Smooth muscle cell (in vitro differentiated cells): Measurements from ENCODE around the gene VPS8. TPM values are rescaled to one million over a fixed set of nuclear protein-coding genes. Genes with fewer than 3 reads are reported as not detected.
"Not testable (repeated sequence)": the region's sequence is repeated elsewhere in the genome, so short reads cannot be mapped to it uniquely, and the experiment has no call there.

Experiments
- DNase-seq: peaks from one replicate; lab custom pipeline; 2025; ENCODE audit not compliant: unreplicated experiment; lab: John Stamatoyannopoulos, UW
- H2AFZ ChIP-seq: fragments of 200-600 bp; sonication (generic); 2 replicates; pipeline ENCODE4 v1.6.0; 2016; ENCODE audit warnings: antibody characterized with exemption, low read depth, mild to moderate bottlenecking
- H3F3A ChIP-seq: fragments of 200-600 bp; sonication (generic); 2 replicates; pipeline ENCODE4 v1.6.0; 2017; ENCODE audit warnings: antibody characterized with exemption, low read depth
- H3K27ac ChIP-seq: fragments of 200-600 bp; sonication (generic); 2 replicates; pipeline ENCODE4 v1.5.1; 2016; ENCODE audit warnings: low read depth, mild to moderate bottlenecking
- H3K27me3 ChIP-seq: fragments of 200-600 bp; sonication (generic); 2 replicates; pipeline ENCODE4 v1.6.1; 2016; ENCODE audit warnings: low read depth, mild to moderate bottlenecking
- H3K36me3 ChIP-seq: fragments of 200-600 bp; sonication (generic); 2 replicates; pipeline ENCODE4 v1.5.1; 2016; ENCODE audit warnings: low read depth
- H3K4me1 ChIP-seq: fragments of 200-600 bp; sonication (generic); 2 replicates; pipeline ENCODE4 v1.5.1; 2016; ENCODE audit warnings: low read depth
- H3K4me2 ChIP-seq: fragments of 200-600 bp; sonication (generic); 2 replicates; pipeline ENCODE4 v1.6.0; 2016; ENCODE audit warnings: mild to moderate bottlenecking
- H3K4me3 ChIP-seq: fragments of 200-600 bp; sonication (generic); 2 replicates; pipeline ENCODE4 v1.5.1; 2016; ENCODE audit warnings: mild to moderate bottlenecking
- H3K79me2 ChIP-seq: fragments of 200-600 bp; sonication (generic); 2 replicates; pipeline ENCODE4 v1.6.0; 2016; ENCODE audit warnings: low read depth, mild to moderate bottlenecking
- H3K9ac ChIP-seq: fragments of 200-600 bp; sonication (generic); 2 replicates; pipeline ENCODE4 v1.6.0; 2016; ENCODE audit warnings: low read depth
- H3K9me3 ChIP-seq: fragments of 200-600 bp; sonication (generic); replicated peaks from 2 replicates; pipeline ENCODE4 v1.5.1; 2016; ENCODE audit warnings: low read depth
- H4K20me1 ChIP-seq: fragments of 200-600 bp; sonication (generic); 2 replicates; pipeline ENCODE4 v1.6.0; 2016; ENCODE audit warnings: low read depth
- CTCF ChIP-seq: fragments of 200-600 bp; sonication (generic); IDR thresholded peaks from 2 replicates; pipeline ENCODE4 v1.5.1; 2017; ENCODE audit warnings: borderline replicate concordance, mild to moderate bottlenecking, antibody characterized with exemption; ENCODE audit not compliant: insufficient read depth, poor library complexity, severe bottlenecking
- WGBS: methylation state at CpG from one replicate; pipeline ENCODE4 v1.1.7; 2016; ENCODE audit warnings: low lambda C conversion rate; 5-methylcytosine and 5-hydroxymethylcytosine counted together
- polyA plus RNA-seq: library from polyadenylated mRNA; unstranded; fragments of >200 nt; fragmentation: Nextera tagmentation; extraction: Ambion mirVana; gene quantifications from 2 replicates; pipeline ENCODE4 v1.2.1, GENCODE V29; 2016
- total RNA-seq: library from RNA; depleted of rRNA; stranded (reverse); fragments of >200 nt; gene quantifications from 2 replicates; pipeline ENCODE4 v1.2.3, GENCODE V29; 2014

The VPS8 gene
- total and polyA plus RNA-seq, 2 experiments from 2014 or later: 16.1 to 53.9 TPM

GRCh38 chr3:184949251-184949965, 137.4 kb downstream of the VPS8 start:
- Histone ChIP-seq H2AFZ (no peak overlapping the region), H3K9me3 (no peaks in the 10 kb centered on the region), H3K4me3 (no peak overlapping the region), H3K4me1 (peaks cover 6% of the 10 kb centered on the region), H3K79me2 (no peaks in the 10 kb centered on the region), H3K36me3 (no peaks in the 10 kb centered on the region), H4K20me1 (no peaks in the 10 kb centered on the region), H3K4me2 (no peak overlapping the region), H3F3A (no peaks in the 10 kb centered on the region), H3K27me3 (no peaks in the 10 kb centered on the region), H3K9ac (no peak overlapping the region), H3K27ac (peak overlapping the region; percentile 23)
- 22% methylated on average over 4 of the region's 4 CpGs for WGBS
- no peak for TF ChIP-seq CTCF
- DNase-seq: no peak

- H4K20me1 ChIP-seq, H3K4me1 ChIP-seq, H3K36me3 ChIP-seq, DNase-seq, H3K4me2 ChIP-seq, H3K27me3 ChIP-seq, H2AFZ ChIP-seq, H3K27ac ChIP-seq, H3K4me3 ChIP-seq, H3K9ac ChIP-seq, H3K9me3 ChIP-seq, H3F3A ChIP-seq, H3K79me2 ChIP-seq: not testable (repeated sequence)
- WGBS: 85% methylated on average over 1 of the region's 1 CpG
These were observed 138.8 kb downstream of the VPS8 start for GRCh38 chr3:184950816-184951215.

GRCh38 chr3:184952671-184953070, 140.7 kb downstream of the VPS8 start:
- Histone ChIP-seq H3K4me2 (no peak overlapping the region), H3K9me3 (no peaks in the 10 kb centered on the region), H2AFZ (no peak overlapping the region), H3K27ac (no peak overlapping the region), H3K36me3 (no peaks in the 10 kb centered on the region), H3K27me3 (no peaks in the 10 kb centered on the region), H3F3A (no peaks in the 10 kb centered on the region), H4K20me1 (no peaks in the 10 kb centered on the region), H3K79me2 (no peaks in the 10 kb centered on the region), H3K4me3 (no peak overlapping the region), H3K9ac (no peak overlapping the region), H3K4me1 (no peaks in the 10 kb centered on the region)
- DNase-seq: no peak
- 79% methylated on average over 3 of the region's 3 CpGs for WGBS
- no peak for TF ChIP-seq CTCF

GRCh38 chr3:184953401-184953800, 141.4 kb downstream of the VPS8 start:
- H3K27ac ChIP-seq: no peak overlapping the region
- H3F3A ChIP-seq: no peaks in the 10 kb centered on the region
- H3K9ac ChIP-seq: no peak overlapping the region
- WGBS: 68% methylated on average over 2 of the region's 2 CpGs
- no peaks in the 10 kb centered on the region for H3K27me3 ChIP-seq
- no peaks in the 10 kb centered on the region for H3K4me1 ChIP-seq
- no peak overlapping the region for H2AFZ ChIP-seq
- H3K9me3 ChIP-seq: no peaks in the 10 kb centered on the region
- H4K20me1 ChIP-seq: no peaks in the 10 kb centered on the region
- H3K4me2 ChIP-seq: no peak overlapping the region
- no peak overlapping the region for H3K4me3 ChIP-seq
- no peaks in the 10 kb centered on the region for H3K79me2 ChIP-seq
- H3K36me3 ChIP-seq: no peaks in the 10 kb centered on the region
- DNase-seq: no peak
- TF ChIP-seq CTCF: no peak
